T-helper 1 cell (primary cell): ENCODE results near the gene MYO10.

Source experiments
- DNase-seq, 5 donors: peaks; one replicate each; pipeline ENCODE4 v3.0.0-alpha.2; 2012 to 2020

MYO10 gene

DNA sequence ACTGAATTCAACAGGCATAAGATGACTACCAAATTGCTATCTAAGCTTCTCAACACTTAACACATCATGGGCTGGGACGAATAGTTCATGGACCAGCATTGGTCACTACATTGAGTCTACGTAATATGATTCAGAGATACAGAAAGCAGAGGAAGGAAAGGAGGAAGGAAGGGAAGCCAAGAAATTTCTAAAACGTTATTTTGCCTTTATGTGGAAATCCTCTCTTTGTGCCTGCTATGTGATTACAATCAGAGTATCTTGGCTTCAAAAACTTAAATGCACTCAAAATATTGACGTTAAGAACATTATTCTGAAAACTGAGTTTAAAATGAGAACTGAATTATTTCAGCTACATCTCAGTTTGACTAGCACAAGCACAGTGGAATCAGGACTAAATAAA lies 231.1 kb downstream of the MYO10 start:
- DNase-seq = no peak

DNA sequence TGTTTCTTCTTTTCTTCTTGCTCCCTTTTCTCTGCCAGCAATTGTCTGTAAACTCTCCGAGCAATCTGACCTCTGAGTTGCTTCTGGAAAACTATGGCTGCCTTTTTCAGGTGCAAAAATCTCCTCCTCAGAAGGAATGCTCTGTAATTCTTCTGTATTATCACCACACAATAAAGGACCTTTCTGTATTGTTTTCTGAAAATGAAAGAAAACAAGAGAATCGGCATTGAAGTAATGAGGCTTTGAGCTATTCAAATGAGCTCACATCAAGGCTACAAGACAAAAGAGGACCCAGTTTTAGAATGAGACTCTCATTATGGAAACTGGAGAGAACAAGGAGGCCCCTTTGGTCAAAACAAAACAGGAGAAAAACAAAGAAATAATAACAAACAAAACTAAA lies 233.1 kb downstream of the MYO10 start:
- DNase-seq = no peak

DNA sequence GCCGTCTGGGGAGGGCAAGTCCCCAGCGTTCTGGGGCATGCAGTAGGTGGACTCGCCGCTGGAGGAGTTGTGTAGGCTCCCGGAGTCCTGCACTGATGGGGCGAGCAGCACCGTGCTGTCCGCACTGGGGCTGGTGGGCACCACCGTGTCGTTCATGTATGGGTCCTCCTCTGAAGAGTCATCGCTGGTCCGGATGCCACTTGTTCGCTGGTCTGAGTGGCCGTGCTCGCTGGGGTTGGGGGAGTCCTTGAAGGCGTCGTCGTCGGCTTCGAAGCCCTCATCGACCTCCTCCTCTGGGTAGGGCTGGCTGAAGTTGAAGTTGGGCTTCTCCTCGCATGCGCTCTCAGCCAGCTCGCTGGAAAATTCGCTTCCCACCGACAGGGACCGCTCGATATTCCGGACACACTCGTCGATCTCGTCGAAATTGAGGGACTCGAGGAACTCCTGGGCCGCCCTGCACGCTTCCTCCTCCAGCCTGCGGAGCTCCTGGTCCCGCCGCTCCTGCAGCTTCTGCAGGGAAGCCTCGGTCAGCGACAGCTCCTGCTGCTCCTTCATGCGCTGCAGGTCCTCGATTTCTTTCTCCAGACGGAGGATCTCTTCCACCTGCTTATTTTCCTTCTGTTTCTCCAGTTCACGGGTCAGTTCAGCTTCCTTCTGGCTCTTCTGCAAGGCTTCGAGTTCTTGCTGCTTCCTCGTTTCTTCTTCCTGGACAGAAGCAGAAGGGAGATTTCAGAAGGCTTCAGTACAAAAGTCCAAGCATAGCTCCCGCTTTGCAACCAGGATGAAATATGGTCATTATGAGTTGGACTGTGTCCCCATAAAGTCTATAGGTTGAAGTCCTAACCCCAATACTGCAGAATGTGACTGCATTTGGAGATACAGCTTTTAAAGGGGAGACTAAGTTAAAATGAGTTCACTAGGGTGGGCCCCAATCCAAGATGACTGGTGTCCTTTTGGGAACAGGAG lies 234.7 kb downstream of the MYO10 start:
- no peak for DNase-seq

DNA sequence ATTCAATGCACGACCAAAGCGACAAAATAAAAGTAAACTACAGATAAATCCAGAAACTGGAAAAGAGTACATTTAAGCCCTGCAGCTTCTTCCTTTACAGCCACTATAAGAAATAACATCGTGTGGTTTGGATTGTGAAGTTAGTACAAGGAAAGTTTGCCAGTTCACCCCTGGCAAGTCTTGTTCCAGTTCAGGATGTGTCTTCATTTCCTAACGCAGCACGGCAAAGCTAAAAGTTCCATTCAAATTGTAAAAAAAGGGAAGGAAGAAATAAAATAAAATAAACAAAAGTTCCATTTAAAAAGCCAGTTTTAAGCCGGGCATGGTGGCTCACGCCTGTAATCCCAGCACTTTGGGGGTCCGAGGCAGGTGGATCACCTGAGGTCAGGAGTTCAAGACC lies 236.0 kb downstream of the MYO10 start:
- DNase-seq = no peak

DNA sequence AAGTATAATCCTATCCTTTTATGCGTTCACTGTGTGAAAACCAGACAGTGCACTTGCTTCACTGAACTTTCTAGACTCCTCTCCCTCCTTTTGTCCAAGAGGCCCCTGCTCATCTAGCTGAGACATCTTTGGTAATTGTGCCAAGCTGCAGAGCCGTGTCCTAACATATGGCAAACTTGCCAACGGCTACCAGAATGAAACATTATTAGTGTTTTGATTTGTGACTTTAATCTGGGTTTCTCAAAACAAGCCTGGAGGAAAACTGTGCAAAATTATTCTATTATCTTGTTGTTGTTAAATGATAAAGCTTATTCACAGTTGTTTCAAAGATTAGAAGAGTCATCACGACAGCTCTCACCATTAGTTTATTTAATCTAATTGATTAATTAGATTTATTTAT lies 240.3 kb downstream of the MYO10 start:
- DNase-seq = no peak

DNA sequence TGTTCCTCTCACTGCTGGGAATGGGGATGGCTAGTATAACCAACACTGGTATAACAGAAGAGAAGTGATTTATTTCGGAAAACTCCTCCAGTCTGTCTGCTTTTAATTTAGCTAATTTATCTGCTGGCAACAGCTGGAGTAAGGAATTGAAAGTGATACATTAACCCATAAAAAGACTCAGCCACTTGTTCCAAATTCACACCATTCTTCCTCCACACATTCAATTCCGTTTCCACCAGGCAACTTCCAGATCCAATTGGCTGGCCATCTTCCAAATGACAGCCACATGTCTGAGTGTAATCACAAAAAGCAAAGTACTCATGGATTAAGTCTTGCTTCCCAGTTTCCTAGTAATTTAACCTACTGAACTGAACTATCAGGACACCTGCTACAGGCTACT lies 242.2 kb downstream of the MYO10 start:
- DNase-seq = no peak

DNA sequence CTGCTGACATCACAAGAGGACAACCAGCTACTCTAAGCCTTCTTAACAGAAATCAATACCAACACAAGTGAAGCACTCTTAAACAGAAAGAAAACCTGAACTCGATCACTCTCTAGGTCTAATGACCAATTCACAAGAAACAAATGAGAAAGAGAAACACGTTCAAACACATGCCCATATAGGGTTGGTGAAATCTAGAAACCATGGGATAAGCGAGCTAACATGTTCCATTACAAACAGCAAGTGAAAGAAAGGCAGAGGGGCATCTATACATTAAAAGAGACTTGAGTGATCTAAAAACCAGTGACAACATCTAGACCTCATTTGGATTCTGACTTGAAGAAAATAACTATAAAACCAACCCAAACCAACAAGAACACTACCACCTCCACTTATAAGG lies 244.4 kb downstream of the MYO10 start:
- DNase-seq = no peak

DNA sequence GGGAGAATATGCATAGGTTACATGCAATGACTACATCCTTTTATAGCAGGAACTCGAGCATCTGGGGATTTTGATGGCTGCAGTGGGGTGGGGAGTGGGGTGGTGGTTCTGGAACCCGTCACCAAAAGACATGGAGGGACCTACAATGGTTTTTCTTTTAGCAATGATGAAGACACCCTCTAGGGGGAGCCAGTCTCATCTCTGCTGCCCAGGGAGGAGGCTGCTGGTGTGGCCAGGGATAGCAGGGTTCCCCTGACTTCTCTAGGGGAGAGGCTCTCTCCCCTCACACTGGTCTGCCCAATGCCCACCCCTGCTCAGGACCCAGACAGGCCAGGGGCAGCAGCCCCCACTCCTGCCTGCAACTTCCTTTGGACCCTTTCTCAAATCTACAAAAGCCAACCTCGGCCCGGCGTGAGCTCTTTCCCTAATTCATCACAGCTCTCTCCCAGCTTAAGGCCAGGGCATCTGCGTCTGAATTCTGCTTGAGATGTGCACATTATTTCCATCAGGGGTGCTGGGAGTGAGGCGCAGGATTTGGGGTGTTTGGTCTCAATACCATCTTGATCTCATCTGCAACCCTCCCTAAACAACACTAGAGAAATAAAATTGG lies 245.7 kb downstream of the MYO10 start:
- DNase-seq = peak in 1 of 5 donors; percentile 26

- no peak for DNase-seq
Observed at GRCh38 chr5:16687898-16688297, 248.2 kb downstream of the MYO10 start.

DNA sequence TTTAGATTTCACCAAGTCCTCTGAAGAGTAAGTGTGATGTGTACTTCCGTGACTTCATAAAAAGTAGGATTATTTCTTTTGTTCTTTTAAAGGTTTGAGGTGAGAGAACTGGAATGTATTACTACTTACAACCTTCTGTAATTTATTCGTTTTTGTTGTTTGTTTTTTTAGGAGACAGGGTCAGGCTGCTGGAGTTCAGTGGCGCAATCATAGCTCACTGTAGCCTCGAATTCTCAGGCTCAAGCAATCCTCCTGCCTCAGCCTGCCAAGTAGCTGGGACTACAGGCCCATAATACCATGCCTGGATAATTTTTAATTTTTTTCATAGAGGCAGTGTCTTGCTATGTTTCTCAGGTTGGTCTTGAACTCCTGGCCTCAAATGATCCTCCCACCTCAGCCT lies 251.0 kb downstream of the MYO10 start:
- no peak for DNase-seq

DNA sequence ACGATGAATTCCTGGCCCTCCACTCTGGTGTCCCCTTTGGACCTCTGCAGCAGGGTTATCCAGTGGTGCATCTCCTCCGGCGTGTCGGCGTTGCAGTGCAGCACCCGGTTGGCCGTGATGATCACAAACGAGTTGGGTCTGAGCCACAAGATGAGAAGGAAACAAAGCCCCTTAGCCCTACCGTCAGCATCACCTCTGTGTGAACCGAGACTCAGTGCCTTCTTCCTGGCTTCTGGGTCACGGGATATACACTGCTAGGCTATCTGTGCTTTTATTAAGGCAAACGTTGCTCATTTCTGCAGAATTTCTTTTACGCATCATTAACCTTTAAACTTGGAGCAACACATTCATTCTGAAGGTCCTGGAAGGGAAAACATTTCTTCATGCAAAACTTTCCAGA lies 254.2 kb downstream of the MYO10 start:
- no peak for DNase-seq

DNA sequence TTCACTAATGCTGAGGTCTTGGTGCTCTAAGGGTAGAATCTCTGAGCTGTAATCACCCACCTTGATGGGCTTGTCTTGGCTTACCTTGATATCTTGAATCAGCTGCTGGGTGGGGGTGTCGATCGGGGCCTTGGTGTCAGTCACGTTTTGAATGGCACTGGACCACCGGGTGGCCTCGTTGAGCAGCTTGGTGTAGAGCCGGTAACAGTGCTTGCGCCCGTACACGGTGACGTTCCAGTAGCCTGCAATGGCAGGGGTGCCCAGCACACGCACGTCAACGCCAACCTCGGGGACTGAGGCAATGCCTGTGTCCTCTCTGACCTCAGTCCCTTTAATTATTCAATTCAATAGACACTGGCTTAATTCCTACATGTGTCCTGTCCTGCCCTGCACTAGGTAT lies 256.2 kb downstream of the MYO10 start:
- no peak for DNase-seq

DNA sequence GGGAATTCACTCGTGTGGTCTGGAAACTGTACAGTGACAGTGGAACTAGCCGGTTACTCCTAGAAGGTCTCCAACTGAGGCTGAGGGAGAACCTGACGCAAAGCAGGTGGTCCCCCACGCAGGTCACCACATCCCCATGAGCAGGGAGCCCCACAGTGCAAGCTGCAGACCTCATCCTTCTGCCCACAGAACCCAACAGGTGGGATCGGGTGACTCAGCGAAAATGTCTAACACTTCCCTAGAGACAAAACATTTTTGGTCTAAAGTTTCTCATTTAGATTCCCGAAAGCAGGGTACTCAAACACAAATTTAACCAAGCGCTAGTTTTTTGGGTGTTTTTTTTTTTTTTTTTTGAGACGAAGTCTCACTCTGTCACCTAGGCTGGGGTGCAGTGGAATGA lies 256.9 kb downstream of the MYO10 start:
- no peak for DNase-seq

DNA sequence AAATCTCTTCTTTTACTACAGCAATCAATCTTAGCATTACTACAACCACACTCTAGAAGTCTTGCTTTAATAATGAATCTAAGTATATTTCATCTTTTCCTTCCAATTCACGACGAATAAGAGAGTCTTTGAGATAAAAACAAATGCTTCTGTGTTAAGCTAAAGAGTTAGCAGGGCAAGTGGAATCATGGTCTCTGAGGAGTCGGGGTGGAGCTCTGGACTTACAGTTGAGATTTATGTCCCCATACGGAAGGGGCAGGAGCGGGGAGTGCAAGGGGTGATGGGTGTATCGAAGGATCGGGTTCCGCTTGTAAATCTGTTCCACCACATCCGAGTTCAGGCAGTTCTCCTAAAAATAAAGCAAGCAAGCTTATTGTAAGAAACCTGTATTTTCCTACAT lies 260.3 kb downstream of the MYO10 start:
- no peak for DNase-seq

DNA sequence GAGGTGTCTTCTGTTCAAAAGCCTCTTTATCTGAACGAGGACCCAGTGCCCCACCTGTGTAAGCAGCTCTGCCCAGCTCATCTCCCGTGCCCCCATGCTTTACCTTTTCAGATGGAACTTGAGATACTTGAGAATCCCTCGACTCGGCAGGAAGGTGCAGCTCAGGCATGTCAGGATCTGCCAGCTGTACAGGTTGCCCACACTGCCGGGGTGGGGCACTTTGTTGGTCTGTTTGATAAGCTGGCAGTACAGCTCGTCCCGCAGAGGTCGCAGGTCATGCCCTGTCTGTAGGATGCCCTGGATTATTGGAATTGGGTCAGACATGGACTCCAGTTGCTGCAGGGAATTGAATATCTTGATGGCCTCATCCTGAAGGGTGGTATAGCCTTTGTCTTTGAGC lies 261.3 kb downstream of the MYO10 start:
- no peak for DNase-seq

GRCh38 chr5:16673241-16674201 lies 262.6 kb downstream of the MYO10 start:
- DNase-seq = peak in 3 of 5 donors; percentile 2 to 30 (median 20)

DNA sequence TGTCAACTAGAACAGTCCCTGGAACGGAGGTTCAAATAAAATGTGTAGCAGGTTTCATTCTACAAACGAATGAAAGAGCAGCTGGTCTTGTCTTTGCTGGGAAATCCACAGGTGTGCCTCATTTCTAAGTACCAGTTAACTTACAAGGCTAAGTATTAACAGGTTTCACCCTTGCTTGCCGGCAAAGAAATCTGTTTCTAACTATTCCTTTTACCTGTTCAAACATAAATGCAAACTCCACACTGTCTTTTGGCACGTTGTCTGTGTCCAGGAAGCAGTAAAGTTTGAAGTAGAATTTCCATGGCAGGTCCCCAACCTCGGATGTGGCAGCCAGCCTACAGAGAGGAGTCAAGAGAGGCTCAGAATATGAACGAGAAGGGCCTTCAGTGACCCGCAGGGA lies 264.9 kb downstream of the MYO10 start:
- no peak for DNase-seq

DNA sequence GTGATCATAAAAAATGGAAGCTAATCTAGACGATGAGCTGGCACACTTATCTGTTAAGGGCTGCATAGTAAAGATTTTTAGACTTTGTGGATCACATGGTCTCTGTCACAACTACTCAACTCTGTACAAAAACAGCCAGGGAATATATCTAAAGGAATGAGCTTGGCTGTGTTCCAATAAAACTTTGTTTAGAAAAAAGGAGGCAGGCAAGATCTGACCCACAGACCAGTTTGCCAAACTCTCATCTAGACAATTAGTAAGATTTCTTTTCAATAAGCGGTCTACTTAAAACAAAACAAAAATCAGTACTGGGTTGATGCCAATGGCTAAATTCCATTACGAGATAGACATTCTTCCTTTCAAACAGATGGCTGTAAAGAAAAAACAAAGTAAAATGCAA lies 266.3 kb downstream of the MYO10 start:
- DNase-seq = no peak

GRCh38 chr5:16668631-16669030 lies 267.5 kb downstream of the MYO10 start:
- DNase-seq = no peak

DNA sequence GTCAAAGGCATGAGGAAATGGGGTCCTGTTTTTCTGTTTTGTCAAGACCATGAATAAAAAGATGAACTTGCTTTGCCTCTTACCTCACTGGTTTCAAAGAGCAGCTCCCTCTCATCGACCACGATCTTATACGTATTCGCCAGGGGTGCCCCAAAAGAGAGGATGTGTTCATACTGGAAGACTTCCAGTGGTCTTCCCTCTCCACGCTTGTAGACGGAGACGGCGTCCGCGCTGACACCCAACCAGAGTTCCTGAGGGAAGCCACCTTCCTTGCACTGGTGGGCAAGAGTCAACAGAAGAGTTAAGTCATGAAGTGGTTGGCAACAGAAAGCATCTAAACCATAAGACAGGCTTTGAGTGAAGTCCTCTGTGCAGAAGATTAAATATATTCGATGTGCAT lies 267.9 kb downstream of the MYO10 start:
- DNase-seq = no peak

DNA sequence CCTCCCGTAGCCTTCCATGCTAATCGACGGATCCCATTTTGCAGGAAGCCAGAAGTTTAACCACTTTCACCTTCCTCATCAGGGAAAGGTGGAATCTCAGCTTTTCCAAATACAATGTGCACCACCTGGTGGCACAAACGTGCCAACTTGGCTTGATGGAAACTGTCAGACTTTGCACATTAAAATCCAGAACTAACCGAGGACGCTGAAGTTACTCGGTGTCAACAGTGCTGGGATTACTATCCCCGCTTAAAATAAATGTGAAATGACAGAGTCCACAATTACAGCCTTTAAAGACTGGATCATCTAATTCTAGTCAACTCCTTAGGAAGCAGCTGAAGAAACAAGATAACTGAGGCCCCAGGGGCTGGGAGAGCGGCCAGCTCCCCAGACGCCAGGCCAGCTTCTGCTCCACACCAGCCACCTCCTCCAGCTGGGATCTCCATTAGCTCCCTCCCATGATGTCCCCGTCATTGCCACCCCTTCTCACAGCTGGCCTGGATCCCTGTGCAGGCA lies 269.1 kb downstream of the MYO10 start:
- DNase-seq = peak in 1 of 5 donors; percentile 7

DNA sequence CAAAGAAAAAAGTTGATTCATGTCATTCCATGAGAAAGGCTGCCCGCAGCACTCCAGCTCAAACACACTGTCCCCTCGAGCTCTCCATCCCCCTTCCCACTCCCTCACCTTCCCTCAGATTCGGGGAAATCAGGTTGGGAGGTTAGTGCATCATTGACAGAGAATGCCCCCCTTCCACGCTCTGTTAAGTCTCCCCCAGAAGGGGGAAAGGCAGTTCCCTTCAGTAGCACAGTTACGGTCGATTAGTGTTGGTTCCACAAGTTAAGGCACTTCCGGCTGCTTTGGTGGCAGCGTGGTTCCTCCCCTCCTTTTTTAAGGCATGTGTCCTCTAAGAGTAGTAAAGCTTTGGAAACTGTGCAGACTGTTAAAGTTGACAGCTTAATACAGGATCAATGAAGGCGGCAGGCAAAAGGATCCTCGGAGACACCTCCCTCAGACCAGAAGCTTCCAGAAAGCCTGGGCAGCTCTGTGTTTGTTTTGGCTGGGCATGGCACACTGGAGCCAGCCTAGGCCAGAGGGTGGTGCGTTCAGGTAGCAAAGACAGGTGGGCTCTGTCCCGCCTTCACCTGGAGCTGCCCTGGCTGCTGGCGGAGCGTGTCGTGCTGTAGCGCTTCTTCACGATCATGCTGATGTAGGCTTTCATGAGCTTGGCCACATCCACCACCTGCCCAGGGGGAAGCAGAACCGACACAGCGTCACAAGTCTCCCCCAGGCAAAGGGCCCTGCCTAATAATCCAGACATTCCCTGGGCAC lies 269.8 kb downstream of the MYO10 start:
- DNase-seq = no peak
